Liver (tissue), 3 donors: ENCODE measurements around the gene PTTG1IP.

Source experiments
- ATF3 ChIP-seq: IDR thresholded peaks from 2 replicates; pipeline ENCODE4 v1.6.1; 2016; ENCODE audit warnings: antibody characterized with exemption
- CTCF ChIP-seq: fragments of 150-350 bp; IDR thresholded peaks from 2 replicates; pipeline ENCODE4 v1.5.1; 2017; ENCODE audit warnings: improper control_type of control experiment, low read depth, low read length; ENCODE audit not compliant: missing input control
- EGR1 ChIP-seq, 2 donors: IDR thresholded peaks; 2 replicates each; pipeline ENCODE4 v1.6.1; 2016 to 2018; ENCODE audit warnings: antibody characterized with exemption in 2 of 2, low read depth in 2 of 2
- GABPA ChIP-seq, 2 donors: IDR thresholded peaks in 1 of 2; conservative IDR thresholded peaks in 1 of 2; 2 replicates each; pipeline ENCODE4 v1.6.1; 2016; ENCODE audit warnings: antibody characterized with exemption in 2 of 2, mild to moderate bottlenecking in 1 of 2, moderate library complexity in 1 of 2
- JUND ChIP-seq, 2 donors: IDR thresholded peaks; 2 replicates each; pipeline ENCODE4 v1.6.1; 2016; ENCODE audit warnings: antibody characterized with exemption in 2 of 2
- MAX ChIP-seq: IDR thresholded peaks from 2 replicates; pipeline ENCODE4 v1.6.1; 2016; ENCODE audit warnings: antibody characterized with exemption
- NR2F2 ChIP-seq: IDR thresholded peaks from 2 replicates; pipeline ENCODE4 v1.6.1; 2016; ENCODE audit warnings: antibody characterized with exemption
- RAD21 ChIP-seq, 2 donors: IDR thresholded peaks; 2 replicates each; pipeline ENCODE4 v1.6.1; 2016; ENCODE audit warnings: antibody characterized with exemption in 2 of 2, mild to moderate bottlenecking in 2 of 2
- REST ChIP-seq: IDR thresholded peaks from 2 replicates; pipeline ENCODE4 v1.6.1; 2016; ENCODE audit warnings: antibody characterized with exemption, mild to moderate bottlenecking
- SP1 ChIP-seq: IDR thresholded peaks from 2 replicates; pipeline ENCODE4 v1.6.1; 2018; ENCODE audit warnings: antibody characterized with exemption, mild to moderate bottlenecking
- TAF1 ChIP-seq: conservative IDR thresholded peaks from 2 replicates; pipeline ENCODE4 v1.6.1; 2016; ENCODE audit warnings: antibody characterized with exemption, mild to moderate bottlenecking
- YY1 ChIP-seq: IDR thresholded peaks from 2 replicates; pipeline ENCODE4 v1.6.1; 2016; ENCODE audit warnings: antibody characterized with exemption, mild to moderate bottlenecking
- ZBTB33 ChIP-seq: IDR thresholded peaks from 2 replicates; pipeline ENCODE4 v1.6.1; 2016; ENCODE audit warnings: antibody characterized with exemption
- donor health status: healthy.
- donor health status: healthy.

- TF ChIP-seq CTCF (no peak), GABPA (IDR thresholded peaks at IDR 0.05 in 1 of 2, conservative IDR thresholded peaks at IDR 0.05 in 1 of 2) (no peak), SP1 (no peak), ATF3 (no peak), EGR1 (IDR thresholded peaks at IDR 0.05; ENCODE audit: low read depth in 2 of 2) (no peak), TAF1 (no peak), JUND (IDR thresholded peaks at IDR 0.05) (no peak), MAX (no peak), YY1 (no peak), NR2F2 (no peak), REST (no peak), RAD21 (IDR thresholded peaks at IDR 0.05) (no peak), ZBTB33 (no peak)
These were observed 54.9 kb downstream of the PTTG1IP start for GRCh38 chr21:44818640-44819011.
